Activated T-cell treated with anti-CD3 and anti-CD28 coated beads for 4 hours (primary cell): ENCODE measurements around the gene PSMA3.

Experiments used
- DNase-seq: peaks from one replicate; pipeline ENCODE4 v3.0.0-alpha.2; 2020

The PSMA3 gene

GRCh38 chr14:58299401-58300330 is 55.0 kb downstream of the PSMA3 start:
- DNase-seq: no peak

GRCh38 chr14:58301416-58301815 is 56.8 kb downstream of the PSMA3 start:
- DNase-seq: no peak

DNA sequence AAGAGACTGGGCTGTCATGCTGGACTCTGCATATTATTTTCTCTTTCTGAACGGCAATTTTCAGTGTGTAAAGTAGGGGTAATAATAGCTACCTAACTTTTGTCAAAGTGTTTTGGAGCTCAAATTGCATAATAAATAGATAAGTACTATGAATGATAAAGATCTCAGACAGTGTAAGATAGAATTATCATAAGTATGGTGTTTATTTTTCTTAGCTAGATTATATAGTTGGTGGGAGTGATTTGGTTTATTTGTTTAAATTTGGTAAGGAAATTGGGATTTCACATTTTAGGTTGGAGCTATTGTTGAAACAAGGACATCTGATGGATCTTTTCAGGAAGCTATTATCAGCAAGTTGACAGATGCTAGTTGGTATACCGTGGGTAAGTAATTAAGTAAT is 61.1 kb downstream of the PSMA3 start:
- DNase-seq: no peak

DNA sequence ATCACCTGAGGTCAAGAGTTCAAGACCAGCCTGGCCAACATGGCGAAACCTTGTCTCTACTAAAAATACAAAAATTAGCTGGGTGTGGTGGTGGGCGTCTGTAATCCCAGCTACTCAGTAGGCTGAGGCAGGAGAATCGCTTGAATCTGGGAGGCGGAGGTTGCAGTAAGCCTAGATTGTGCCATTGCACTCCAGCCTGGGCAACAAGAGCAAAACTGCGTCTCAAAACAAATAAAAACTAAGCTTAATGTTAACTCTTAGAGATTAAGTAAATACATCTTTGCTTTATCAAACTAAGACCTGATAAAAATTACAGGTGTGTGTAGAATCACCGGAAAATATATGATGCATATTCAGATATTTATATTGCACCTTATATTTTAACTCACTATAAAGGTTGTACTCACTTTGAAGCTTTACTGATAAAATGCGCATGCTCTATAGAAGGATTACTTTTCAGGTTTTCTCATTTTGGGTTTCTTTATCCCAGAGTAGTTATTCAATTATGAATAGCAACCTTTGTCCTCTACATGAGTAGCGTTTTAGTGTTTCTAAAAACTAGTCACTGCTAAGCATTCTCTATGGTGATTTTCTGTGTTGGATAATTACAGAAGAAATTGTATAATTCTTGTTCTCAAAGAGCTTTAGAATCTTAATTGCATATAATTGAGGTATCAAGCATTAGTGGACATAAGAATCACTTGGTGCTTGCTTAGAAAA is 63.1 kb downstream of the PSMA3 start:
- DNase-seq: no peak

DNA sequence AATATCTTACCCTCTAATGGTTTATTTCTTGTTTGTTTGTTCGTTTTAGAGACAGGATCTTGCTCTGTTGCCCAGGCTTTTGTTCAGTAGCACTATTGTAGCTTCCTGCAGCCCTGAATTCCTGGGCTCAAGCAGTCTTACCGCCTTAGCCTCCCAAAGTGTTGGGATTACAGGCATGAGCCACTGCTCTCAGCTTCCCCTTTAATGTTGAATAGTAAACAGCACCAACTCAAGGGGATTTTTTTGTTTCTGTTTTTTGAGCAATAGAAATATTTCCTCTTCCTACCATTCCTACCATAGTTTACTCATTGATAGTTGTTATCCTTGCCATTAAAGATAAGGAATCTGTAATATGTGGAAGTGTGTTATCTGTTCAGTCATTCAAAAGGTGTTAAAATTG is 64.4 kb downstream of the PSMA3 start:
- no peak for DNase-seq

DNA sequence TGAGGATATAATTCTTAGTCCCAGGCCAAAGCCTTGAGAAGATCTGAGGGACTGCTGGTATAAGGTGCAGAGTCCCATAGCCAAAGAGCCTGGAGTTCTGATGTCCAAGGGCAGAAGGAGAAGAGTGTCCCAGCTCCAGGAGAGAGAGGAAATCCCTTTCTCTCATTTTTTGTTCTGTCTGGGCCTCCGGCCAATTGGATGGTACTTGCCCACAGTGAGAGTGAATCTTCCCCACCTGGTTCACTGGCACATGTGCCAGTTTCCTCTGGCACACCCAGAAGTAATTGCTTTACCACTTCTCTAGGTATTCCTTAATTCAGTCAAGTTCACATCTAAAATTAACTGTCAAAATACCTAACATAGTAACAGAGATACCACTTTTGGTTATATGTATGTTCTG is 69.1 kb downstream of the PSMA3 start:
- no peak for DNase-seq

DNA sequence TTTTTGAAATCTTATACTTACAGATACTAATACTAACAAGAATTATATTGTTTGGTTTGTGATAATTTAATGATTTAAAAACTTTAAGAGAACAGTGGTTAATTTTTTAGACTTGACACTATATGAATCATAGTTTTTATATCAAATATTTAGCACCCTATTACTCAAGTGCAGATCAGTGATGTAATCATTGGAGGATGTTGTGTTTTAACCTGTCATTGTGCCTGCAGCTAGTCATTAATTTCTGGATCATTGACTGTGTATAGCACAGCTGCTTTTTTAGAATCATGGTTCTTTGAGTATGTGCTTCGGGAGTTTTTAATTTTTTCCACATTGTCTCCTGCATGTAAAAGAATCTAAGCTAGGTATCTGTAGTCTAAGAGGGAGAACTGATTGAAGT is 71.0 kb downstream of the PSMA3 start:
- DNase-seq: no peak
